HG02973 (cell line): ENCODE data around the gene RFC2.
"Not testable (repeated sequence)": the region's sequence is repeated elsewhere in the genome, so short reads cannot be mapped to it uniquely, and the experiment has no call there.

ENCODE experiments used
- ATAC-seq: cut with Tn5 transposase; IDR thresholded peaks from one replicate; pipeline ENCODE4 v1.9.1; 2021; ENCODE audit warnings: moderate library complexity; ENCODE audit not compliant: unreplicated experiment

Gene RFC2

DNA sequence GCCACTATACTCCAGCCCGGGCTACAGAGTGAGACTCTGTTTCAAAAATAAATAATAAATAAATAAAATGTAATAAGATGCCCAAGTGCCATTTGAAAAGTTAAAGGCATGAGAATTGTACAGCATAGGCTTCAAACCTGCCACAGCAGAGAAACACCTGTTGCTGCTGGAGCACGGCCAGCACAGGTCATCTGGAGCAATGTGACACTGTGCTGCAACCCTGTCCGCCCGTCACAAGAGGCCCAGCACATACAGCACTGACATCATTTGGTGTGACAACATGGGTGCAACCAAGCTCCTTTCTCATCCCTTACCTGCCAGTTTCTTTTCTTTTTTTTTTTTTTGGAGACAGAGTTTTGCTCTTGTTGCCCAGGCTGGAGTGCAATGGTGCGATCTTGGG lies 1.3 kb downstream of the RFC2 start:
- no peak for ATAC-seq

DNA sequence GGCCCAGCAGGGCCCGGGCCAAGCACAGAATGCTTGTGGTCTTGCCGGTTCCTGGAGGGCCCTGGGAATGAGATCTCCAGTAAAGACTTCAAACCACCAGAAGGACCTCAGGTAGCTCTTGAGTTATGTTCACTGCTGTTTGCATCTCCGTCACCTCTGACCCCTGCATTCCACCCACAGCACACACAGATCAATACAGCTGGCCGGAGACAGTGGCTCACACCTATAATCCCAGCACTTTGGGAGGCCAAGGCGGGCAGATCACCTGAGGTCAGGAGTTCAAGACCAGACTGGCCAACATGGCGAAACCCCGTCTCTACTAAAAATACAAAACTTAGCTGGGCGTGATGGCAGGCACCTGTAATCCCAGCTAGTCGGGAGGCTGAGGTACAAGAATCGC lies 5.1 kb downstream of the RFC2 start:
- ATAC-seq = not testable (repeated sequence)

DNA sequence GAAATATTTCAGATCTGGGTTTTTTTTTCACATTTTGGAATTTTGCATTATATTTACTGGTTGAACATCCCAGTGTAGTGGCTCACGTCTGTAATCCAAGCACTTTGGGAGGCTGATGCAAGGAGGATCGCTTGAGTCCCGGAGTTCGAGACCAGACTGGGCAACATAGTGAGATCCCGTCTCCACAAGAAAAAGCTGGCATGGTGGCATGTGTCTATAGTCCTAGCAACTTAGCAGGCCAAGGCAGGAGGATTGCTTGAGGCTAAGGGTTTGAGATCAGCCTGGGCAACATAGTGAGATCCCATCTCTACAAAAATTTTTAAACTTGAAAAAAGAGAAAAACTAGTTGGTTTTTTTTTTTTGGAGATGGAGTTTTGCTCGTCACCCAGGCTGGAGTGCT lies 6.0 kb downstream of the RFC2 start:
- no peak for ATAC-seq

DNA sequence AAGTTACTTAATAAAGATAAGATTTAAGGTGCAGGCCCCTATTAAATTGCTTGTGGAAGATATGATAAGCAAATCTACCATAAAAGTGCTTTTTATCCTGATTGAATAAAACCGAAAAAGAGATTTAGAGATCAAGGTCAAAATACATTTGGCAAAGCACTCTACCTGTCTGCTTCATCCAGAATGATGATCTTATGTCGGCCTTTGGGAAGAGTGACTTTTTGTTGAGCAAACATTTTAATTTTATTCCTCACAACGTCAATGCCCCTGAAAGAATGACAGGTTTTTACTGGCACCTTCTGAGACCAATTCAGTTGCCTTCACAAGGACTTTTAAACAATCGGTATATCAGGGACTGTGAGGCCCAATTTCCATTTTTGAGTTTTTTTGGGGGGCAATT lies 7.7 kb downstream of the RFC2 start:
- no peak for ATAC-seq

DNA sequence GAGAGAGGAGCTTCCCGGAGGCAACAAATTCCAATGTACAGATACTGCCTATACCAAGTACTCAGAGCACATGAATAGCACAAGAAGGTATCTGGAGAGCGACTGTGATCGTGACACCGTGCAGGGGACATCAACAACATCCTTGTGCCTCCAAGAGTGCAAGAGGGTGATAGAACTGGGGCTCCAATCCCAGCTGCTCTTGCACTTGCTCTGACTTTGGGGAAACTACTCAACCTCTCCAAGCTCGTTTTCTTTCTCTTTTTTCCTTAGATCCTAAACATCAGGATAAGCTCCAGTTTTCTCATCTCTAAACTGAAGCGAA lies 12.1 kb downstream of the RFC2 start:
- no peak for ATAC-seq

DNA sequence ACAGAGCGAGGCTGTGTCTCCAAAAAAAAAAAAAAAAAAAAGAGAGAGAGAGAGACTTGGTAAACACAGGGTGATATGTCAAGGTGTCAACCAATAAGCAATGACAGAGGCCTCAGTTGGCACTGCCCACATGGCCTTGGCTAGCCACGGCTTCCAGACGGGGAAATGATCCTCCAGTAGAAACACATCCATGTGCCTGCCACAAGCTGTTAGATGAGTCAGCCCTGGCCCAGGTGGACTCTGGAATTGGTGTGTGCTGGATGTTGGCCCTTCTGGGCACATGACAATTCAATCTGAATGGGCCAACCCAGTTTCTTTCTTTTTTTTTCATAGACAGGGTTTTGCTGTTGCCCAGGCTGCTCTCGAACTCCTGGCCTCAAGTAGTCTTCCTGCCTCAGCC lies 13.7 kb downstream of the RFC2 start:
- no peak for ATAC-seq

DNA sequence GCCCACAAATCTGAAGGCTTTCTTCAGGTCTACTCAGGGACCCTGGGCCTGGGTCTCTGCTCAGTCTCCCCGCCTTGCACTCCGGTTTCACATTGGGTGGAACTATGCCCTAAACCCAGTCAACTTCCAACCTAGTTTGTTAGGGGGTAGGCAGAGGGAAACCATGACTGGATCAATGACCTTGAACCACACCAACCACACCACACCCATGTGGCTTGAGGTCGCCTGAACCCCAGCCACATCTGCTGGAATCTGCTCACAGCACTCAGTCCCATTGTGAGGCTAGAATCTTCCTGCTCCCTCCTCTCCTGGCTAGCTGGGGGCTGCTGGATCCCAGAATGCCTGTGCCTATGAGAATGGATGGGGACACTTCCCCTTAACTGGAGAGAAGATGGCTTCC lies 17.9 kb downstream of the RFC2 start:
- ATAC-seq = no peak

DNA sequence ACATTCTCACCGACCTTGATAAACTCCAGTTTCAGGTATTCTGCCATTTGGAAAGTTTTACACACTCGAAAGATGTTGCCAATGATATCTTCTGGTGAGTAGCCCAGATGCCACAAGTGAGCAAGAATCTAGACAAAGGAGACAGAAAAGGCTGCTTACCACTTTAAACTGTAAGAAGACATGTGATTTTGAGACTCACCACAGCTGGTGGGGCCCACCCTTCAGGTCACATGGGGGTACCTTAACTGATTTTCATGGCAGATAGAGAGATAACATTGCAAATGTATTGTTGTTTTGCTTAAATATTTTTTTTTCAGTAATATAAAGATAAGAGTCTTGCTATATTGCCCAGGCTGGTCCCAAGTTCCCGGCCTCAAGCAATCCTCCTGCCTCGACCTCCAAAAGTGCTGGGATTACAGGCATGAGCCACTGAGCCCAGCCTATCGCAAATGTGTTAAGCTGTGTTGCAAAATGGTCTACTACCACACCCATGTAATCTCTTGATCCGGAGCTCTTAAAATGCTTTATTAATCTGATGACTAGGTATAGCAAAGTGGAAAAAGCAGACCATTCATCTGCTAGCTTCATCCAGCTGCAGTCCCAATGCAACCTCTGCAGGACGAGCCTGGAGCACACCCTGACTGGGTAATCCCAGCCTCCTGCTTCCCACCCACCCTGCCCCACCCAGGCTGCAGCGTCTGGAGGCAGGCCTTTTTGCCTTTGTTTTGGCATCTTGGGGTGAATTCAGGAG lies 18.5 kb downstream of the RFC2 start:
- no peak for ATAC-seq

DNA sequence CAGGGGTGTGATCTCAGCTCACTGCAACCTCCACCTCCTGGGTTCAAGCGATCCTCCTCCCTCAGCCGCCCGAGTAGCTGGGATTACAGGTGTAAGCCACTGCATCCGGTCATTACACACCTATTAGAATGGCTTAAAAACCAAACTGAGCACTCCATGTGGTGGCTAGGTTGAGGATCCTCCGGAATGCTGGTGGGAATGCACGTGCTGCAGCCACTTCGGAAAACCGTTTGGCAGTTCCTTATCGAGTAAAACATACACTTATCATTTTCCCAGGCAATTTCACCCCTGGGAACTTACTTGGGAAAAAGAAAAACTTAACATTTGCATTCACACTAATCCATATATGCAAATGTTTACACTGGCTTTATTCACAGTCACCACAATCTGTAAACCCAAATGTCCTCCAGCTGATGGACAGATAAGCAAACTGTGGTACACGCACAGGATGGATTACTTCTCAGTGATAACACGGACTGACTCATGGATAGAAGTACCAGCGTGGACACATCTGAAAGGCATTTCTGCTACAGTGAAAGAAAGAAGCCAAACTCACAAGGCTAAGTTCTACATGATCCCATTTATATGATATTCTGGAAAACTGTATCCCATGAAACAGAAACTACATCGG lies 20.4 kb downstream of the RFC2 start:
- no peak for ATAC-seq

DNA sequence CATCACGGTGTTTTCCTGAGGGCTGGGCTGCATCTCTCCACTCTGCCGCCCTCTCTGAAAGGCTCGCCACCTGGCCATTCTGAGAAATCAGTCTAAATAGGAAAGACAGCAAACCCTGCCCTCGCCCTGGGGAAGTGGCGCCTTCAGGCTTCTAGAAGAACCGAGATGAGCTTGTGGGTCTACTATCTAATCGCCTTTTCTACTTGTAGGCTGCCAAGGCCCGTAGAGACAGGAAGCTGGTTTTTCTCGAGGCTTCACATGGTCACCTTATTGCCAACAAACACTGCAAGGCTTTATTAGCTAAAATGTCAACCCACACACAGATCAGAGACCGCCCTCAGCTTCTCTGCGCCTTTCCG lies 23.0 kb downstream of the RFC2 start:
- peak; percentile 72 for ATAC-seq

DNA sequence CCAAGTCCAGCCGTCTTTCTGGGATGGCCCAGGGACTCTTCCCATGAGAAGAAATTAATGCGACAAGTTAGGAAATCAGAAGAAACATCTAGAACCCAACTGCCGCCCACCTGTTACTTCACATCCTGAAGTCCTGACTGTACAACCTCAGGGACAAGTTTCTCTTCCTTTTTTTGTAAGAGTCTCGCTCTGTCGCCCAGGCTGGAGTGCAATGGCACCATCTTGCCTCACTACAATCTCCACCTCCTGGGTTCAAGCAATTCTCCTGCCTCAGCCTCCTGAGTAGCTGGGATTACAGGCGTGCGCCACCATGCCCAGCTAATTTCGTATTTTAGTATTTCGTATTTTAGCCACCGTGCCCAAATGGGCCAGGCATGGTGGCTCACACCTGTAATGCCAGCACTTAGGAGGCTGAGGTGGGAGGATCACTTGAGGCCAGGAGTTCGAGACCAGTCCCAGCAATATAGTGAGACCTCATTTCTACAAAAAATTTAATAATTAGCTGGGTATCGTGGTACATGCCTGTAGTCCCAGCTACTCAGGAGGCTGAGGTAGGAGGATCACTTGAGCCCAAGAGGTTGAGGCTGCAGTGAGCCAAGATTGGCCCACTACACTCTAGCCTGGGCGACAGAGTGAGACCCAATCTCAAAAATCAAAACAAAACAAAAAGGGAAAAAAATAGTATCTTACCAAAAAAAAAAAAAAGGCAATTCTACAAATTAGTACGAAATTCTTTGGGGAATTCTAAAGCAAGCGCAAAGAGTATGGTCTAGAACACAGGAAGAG lies 23.6 kb downstream of the RFC2 start:
- ATAC-seq = peak; percentile 14

DNA sequence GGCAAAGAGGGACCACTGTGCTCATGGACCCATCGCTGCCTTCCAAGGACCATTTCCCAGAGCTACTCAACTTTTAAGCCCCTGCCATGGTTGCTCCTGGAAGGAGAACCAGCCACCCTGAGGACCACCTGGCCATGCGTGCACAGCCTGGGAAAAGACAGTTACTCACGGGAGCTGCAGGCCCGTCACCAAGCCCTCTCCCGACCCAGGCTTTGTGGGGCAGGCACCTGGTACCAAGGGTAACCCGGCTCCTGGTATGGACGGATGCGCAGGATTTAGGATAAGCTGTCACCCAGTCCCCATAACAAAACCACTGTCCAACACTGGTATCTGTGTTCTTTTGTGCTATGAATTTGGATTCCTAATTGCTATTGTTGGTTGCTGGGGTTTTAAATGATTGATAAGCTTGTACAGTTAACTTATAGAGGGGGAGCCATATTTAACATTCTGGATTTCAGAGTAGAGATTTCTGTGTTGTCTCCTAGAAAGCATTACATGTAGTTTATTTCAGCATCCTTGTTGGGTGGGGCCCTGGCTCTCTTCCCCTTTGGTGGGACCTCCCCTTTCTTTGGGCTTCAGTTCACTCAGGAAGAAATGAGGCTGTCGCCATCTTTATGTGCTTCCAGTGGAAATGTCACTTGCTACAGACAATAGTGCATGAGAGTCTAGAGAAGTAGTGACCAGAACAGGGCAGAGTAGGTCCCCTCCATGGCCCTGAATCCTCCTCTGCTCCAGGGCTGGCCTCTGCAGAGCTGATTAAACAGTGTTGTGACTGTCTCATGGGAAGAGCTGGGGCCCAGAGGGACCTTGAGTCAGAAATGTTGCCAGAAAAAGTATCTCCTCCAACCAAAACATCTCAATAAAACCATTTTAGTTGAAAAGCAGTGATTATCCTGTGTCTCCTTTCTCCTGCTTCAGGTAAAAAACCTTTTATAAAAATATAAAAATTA lies 25.0 kb downstream of the RFC2 start:
- ATAC-seq = no peak

DNA sequence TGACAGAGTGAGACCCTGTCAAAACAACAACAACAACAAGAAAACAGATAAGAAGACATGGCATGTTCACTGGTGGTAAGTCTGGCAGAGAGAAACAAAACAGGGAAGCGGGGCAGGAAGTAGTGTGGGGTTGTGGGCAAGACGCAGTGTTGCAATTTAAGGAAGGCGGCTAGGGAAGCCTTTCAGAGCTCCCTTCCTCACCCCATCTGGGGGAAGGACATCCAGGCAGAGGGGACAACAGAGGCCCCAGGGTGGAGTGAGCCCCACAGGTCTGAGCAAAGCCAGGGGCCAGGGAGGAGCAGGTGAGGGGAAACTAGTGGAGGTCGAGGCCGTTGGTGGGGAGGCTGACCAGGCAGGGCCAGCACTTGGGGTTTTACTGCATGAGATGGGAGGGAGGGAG lies 27.6 kb downstream of the RFC2 start:
- no peak for ATAC-seq

DNA sequence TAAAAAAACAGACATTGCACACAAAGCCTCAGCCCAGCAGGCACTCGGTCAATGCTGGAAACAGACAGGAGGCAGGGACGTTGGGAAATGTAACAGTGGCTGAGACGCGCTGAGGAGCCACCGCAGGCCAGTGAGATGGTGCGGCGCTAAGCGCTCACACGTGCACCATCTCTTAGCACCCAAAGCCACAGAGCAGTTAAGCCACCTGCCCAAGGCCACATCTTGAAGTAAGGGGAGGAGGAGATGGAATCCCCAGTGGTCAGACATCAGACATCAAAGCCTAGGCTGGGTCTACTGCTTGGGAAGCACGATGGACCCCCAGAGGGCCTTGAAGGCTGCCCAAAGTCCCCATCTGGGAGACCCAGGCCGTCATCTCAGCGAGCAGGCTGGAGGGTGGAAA lies 28.8 kb downstream of the RFC2 start:
- ATAC-seq = no peak

DNA sequence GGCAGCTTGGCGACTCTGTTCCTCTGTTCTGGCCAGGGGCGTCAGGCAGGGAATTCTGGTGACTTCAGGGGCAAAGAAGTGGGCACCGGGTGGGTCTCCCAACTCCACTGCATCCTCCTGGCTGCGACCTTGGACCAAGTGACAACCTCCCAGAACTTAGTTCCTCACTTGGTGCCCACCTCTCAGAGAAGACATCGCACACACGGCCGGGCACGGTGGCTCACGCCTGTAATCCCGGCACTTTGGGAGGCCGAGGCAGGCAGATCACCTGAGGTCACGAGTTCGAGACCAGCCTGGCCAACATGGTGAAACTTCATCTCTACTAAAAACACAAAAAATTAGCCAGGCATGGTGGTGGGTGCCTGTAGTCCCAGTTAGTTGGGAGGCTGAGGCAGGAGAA lies 29.3 kb downstream of the RFC2 start:
- not testable (repeated sequence) for ATAC-seq

DNA sequence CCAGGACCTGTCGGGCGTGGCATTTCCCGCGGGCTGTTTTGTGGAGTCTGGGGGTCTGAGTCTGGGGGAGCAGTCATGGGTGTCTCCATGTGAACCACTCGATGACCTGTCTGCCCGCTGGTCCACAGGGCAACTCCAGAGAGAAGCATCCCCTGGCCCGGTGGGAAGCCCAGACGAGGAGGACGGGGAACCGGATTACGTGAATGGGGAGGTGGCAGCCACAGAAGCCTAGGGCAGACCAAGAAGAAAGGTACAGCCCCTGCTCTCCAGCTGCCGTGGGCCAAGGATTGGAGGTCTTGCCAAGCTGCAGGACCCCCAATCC lies 29.7 kb downstream of the RFC2 start:
- ATAC-seq = no peak

DNA sequence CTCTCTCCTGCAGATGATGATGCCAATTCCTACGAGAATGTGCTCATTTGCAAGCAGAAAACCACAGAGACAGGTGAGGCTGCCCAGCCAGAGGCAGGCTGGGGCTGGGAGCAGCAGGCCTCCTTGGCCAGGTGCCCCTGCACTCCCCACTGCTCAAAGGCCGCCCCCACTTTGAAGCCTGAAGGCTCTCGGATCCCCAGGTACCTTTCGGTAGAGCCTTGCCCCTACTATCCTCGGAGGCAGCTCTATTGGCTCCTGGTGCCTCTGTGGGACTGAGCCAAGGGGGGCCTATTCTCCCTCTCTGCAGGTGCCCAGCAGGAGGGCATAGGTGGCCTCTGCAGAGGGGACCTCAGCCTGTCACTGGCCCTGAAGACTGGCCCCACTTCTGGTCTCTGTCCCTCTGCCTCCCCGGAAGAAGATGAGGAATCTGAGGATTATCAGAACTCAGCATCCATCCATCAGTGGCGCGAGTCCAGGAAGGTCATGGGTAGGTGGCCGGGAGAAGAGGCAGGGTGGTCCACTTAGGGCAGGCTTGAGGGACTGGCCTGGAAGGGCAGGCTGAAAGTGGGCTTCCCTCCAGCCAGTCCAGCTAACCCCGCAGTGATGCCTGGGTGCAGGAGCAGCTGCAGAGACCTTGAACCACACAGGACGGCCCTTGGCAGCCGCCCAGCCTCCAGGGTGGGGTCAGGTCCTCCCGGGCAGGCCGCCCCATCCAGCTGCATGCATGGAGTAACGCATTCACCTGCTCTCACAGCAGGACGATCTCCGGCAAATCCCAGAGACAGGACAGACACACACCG lies 30.3 kb downstream of the RFC2 start:
- no peak for ATAC-seq

DNA sequence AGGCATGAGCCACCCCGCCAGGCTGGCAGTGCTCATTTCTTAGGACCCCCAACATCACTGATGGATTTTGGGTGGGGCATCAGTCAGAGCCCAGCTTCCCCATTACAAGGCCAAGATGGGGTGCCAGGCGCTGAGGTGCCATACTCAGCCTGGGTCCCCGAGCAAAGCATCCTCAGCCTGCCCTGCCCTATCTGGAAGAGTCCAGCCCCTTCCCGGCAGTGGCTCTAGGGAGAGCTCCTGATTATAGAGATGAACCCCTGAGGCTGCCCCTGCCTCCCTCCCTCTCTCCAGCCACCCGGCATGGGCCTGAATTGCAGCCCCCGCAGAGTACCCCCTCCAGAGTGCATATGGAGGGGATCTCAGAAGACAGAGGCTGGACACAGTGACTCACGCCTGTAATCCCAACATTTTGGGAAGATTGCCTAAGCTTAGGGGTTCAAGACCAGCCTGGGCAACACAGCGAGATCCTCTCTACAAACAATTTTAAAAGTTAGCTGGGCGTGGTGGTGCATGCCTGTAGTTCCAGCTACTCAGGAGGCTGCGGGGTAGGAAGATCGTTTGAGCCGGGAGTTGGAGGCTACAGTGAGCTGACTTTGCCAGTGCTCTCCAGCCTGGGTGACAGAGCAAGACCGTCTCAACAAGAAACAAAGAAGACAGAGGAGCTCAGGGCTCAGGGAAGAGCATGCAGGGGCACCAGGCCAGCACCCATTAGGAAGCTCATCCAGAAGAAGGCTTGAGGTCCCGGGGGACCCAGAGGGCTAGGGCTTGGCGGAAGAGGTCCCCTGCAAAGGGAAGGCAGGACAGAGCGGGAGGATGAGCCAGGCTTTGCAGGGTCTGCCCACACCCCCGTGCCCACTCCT lies 31.1 kb downstream of the RFC2 start:
- no peak for ATAC-seq

DNA sequence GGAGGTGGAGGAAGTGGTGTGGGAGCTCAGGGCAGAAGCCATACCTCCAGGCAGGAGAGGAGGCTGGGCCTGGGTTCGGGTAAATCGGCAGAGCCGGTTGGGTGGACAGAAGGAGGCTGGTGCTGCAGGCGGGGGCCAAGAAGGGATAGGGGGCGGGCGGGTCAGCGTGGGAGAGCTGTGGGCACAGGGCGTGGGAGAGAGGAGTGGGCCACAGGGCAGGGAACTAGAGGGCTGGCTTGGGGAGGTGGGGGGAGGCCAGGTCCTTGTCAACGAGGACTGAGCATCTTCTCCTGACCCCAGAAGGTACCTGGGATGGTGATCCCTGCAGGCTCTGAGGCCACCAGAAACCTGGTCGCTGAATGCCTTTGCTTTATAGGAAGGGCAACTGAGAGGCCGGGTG lies 32.5 kb downstream of the RFC2 start:
- no peak for ATAC-seq

DNA sequence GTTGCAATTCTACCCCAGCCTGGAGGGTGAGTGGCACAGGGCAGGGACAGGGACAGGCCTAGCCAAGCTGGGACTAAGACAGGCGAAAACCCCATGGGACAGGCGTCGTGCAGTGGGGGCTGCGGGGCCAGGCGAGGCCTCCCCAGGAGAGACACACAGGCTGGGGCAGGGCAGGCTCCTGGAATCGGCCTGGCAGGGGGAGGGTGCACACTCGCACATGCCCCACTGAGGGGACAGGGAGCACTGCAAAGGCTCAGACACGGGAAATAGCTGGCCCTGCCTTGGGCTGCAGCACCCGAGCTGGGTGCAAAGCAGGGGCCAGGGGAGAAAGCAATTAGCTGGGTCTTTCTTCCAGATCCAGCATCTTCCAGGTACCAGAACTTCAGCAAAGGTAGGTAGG lies 34.0 kb downstream of the RFC2 start:
- ATAC-seq = no peak
